T-cell (primary cell): ENCODE results near the gene SEC16B. TPM values are rescaled to one million over a fixed set of nuclear protein-coding genes. Genes with fewer than 3 reads are reported as not detected.

Source experiments
- ATAC-seq, 4 experiments: fragments of 200-7000 bp in 3 of 4; fragments of 150-1000 bp in 1 of 4; cut with Tn5 transposase; replicated peaks in 1 of 4; 1 replicate in 3 of 4; 2 replicates in 1 of 4; pipeline ENCODE4 v1.10.0; 2021; ENCODE audit warnings: moderate library complexity in 3 of 4, mild to moderate bottlenecking in 2 of 4, moderate number of reproducible peaks in 1 of 4
- CTCF ChIA-PET, 2 donors: fragments of 300-600 bp; sonication (Branson Sonifier 250); formaldehyde crosslinking; loops; one replicate each; lab custom pipeline; 2022; ENCODE audit warnings: antibody characterized with exemption in 2 of 2; lab: Charles Lee
- POLR2A ChIA-PET, 2 donors: fragments of 300-600 bp; sonication (Branson Sonifier 250); formaldehyde crosslinking; loops; one replicate each; lab custom pipeline; 2022; ENCODE audit warnings: antibody characterized with exemption in 2 of 2; lab: Charles Lee
- DNase-seq, 35 experiments: peaks; one replicate each; pipeline versions ENCODE4 v3.0.0 to v3.0.0-alpha.2; 2013 to 2023
- H3K27ac ChIP-seq: one replicate; pipeline ENCODE4 v1.5.1; 2013; ENCODE audit warnings: low read length
- H3K27me3 ChIP-seq, 2 experiments: replicated peaks in 1 of 2; 1 replicate in 1 of 2; 2 replicates in 1 of 2; pipeline versions ENCODE4 v1.6.1 to v1.7.0; 2013; ENCODE audit warnings: low read length in 1 of 2, mixed read lengths in 1 of 2; ENCODE audit not compliant: control insufficient read depth in 2 of 2, insufficient read depth in 2 of 2; ENCODE audit errors: extremely low read depth in 1 of 2
- H3K36me3 ChIP-seq, 2 donors: 1 replicate in 1 of 2; 2 replicates in 1 of 2; pipeline versions ENCODE4 v1.6.1 to v1.7.0; 2013; ENCODE audit warnings: low read length in 1 of 2; ENCODE audit not compliant: control insufficient read depth in 2 of 2, insufficient read depth in 1 of 2; ENCODE audit errors: extremely low read depth in 1 of 2
- H3K4me1 ChIP-seq, 2 experiments: 1 replicate in 1 of 2; 2 replicates in 1 of 2; pipeline versions ENCODE4 v1.6.1 to v1.7.0; 2013; ENCODE audit warnings: low read length in 2 of 2, mixed read lengths in 1 of 2; ENCODE audit not compliant: insufficient read depth in 2 of 2, control insufficient read depth in 1 of 2; ENCODE audit errors: extremely low read depth in 1 of 2
- H3K4me3 ChIP-seq, 2 donors: 1 replicate in 1 of 2; 2 replicates in 1 of 2; pipeline versions ENCODE4 v1.5.1 to v1.7.0; 2013; ENCODE audit warnings: mild to moderate bottlenecking in 2 of 2, low read length in 1 of 2, moderate library complexity in 1 of 2; ENCODE audit not compliant: control insufficient read depth in 1 of 2; ENCODE audit errors: extremely low read depth in 1 of 2
- H3K9me3 ChIP-seq: 2 replicates; pipeline ENCODE4 v1.7.0; 2013
- H3K27ac Mint-ChIP-seq, 2 donors: one replicate each; pipeline ENCODE4 v1.8.0; 2020 to 2021; ENCODE audit warnings: mild to moderate bottlenecking in 2 of 2, mixed read lengths in 2 of 2
- H3K27me3 Mint-ChIP-seq, 2 donors: one replicate each; pipeline ENCODE4 v1.8.0; 2021 to 2022; ENCODE audit warnings: mixed read lengths in 2 of 2
- H3K36me3 Mint-ChIP-seq: one replicate; pipeline ENCODE4 v1.8.0; 2021; ENCODE audit warnings: mixed read lengths
- H3K4me1 Mint-ChIP-seq, 3 donors: one replicate each; pipeline ENCODE4 v1.8.0; 2020 to 2022; ENCODE audit warnings: mixed read lengths in 3 of 3, mild to moderate bottlenecking in 1 of 3
- H3K4me3 Mint-ChIP-seq, 3 donors: one replicate each; pipeline ENCODE4 v1.8.0; 2020 to 2022; ENCODE audit warnings: mild to moderate bottlenecking in 3 of 3, mixed read lengths in 3 of 3, moderate library complexity in 3 of 3
- H3K9me3 Mint-ChIP-seq, 3 donors: one replicate each; pipeline ENCODE4 v1.8.0; 2020 to 2022; ENCODE audit warnings: mixed read lengths in 3 of 3
- WGBS: methylation state at CpG from one replicate; pipeline ENCODE4 v1.1.5; 2013; ENCODE audit warnings: missing lambda C conversion rate; ENCODE audit not compliant: insufficient coverage; 5-methylcytosine and 5-hydroxymethylcytosine counted together
- total RNA-seq, 35 experiments: library from RNA in 6 of 35; stranded (reverse) in 6 of 35; fragments of 120-200 nt in 1 of 35; gene quantifications; one replicate each; pipeline versions ENCODE4 v1.2.1 to v1.2.4 and lab custom pipeline; 2013 to 2026

SEC16B gene
- total RNA-seq, 5 donors from 2014 or later (not counting 1 experiment from before 2014, with no cell fraction given), result not detected

DNA sequence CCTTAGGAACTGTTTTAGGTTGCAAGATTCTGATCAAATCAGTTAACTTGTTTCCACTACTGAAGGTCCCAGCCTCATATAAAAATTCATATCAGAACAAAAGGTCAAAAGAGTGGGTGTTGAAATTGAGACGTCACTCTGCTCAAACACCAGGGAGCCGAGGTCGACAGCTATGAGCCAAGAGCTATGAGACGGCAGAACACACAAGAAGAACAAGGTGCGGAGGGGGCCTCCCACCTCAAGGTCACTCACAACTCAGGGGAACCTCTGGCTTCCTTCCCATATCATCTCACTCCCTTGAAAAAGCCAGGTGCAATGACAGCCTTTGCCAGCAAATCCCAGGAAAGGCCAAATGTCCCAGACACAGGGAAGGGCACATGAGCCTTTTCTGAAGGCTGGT, 749 bp downstream of the SEC16B start:
- ATAC-seq, result no peak
- Histone ChIP-seq H3K9me3 (no peaks in the 10 kb centered on the region), H3K36me3 (no peaks in the 10 kb centered on the region), H3K27ac (no peak overlapping the region), H3K4me3 (no peak overlapping the region), H3K4me1 (no peaks in the 10 kb centered on the region), H3K27me3 (peaks cover 0 to 4% of the 10 kb centered on the region in 2 experiments)
- no peaks in the 10 kb centered on the region for H3K27me3 Mint-ChIP-seq
- no peaks in the 10 kb centered on the region for H3K36me3 Mint-ChIP-seq
- no peak overlapping the region for H3K27ac Mint-ChIP-seq
- no peak for DNase-seq
- 79% methylated on average over 5 of the region's 5 CpGs for WGBS
- no peaks in the 10 kb centered on the region for H3K4me1 Mint-ChIP-seq
- POLR2A ChIA-PET, result no interaction called here
- H3K9me3 Mint-ChIP-seq, result peaks cover 0 to 10% (median 0%) of the 10 kb centered on the region in 3 donors
- no peak overlapping the region for H3K4me3 Mint-ChIP-seq
- CTCF ChIA-PET, result no interaction called here

DNA sequence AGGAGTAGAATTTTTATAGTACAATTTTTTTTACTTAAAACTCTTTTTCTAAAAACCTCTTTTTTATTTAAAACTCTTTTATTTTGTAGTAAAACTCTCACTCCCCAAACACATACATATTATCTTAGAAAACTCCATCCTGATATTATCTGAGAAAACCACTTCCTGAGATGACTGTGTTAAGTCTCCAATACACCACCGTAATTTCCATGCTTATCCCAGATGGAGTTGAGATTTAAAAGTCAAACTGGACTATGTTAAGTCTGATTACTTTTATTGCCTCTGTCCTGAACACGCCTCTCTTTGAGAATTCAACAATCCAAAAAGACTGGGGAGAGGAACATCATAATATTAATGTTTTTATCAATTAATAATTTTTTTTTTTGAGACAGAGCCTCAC, 3.7 kb downstream of the SEC16B start:
- H3K27me3 ChIP-seq, result peaks cover 0 to 6% of the 10 kb centered on the region in 2 experiments
- ChIA-PET POLR2A (no interaction called here), CTCF (no interaction called here)
- no peaks in the 10 kb centered on the region for H3K9me3 ChIP-seq
- no peak overlapping the region for H3K27ac ChIP-seq
- no peaks in the 10 kb centered on the region for H3K27me3 Mint-ChIP-seq
- no peak for DNase-seq
- no peak for ATAC-seq
- H3K4me3 Mint-ChIP-seq, result no peak overlapping the region
- no peaks in the 10 kb centered on the region for H3K36me3 Mint-ChIP-seq
- H3K36me3 ChIP-seq, result no peaks in the 10 kb centered on the region
- no peak overlapping the region for H3K4me3 ChIP-seq
- no peaks in the 10 kb centered on the region for H3K4me1 Mint-ChIP-seq
- no CpG with 5 or more reads among the region's 2 CpGs for WGBS
- no peaks in the 10 kb centered on the region for H3K4me1 ChIP-seq
- no peak overlapping the region for H3K27ac Mint-ChIP-seq
- no peaks in the 10 kb centered on the region for H3K9me3 Mint-ChIP-seq

DNA sequence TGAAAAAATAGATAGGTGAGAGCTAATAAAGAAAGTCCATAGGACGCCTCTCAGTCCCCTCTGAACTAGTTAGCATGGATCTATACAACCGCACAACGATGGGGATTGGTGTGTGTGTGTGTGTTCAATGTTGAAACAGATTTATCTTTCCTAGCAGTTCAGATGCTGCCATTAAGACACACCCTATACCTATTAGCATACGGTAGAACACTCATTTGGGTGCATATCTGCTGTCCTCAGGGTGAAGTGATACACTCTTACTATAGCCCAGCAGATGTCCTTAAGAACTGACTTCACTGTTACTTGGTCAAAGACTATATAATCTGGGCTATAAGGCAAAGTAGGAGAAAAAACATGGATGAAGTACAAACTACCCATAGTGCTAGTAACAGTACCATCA, 4.6 kb downstream of the SEC16B start:
- DNase-seq, result no peak
- Histone ChIP-seq H3K4me1 (no peaks in the 10 kb centered on the region), H3K27me3 (peaks cover 0 to 9% of the 10 kb centered on the region in 2 experiments), H3K27ac (no peak overlapping the region), H3K9me3 (no peaks in the 10 kb centered on the region), H3K36me3 (no peaks in the 10 kb centered on the region), H3K4me3 (no peak overlapping the region)
- ATAC-seq, result no peak
- ChIA-PET CTCF (no interaction called here), POLR2A (no interaction called here)
- Mint-ChIP-seq H3K36me3 (no peaks in the 10 kb centered on the region), H3K9me3 (no peaks in the 10 kb centered on the region), H3K27ac (no peak overlapping the region), H3K4me1 (no peaks in the 10 kb centered on the region), H3K27me3 (no peaks in the 10 kb centered on the region), H3K4me3 (no peak overlapping the region)
- WGBS, result no CpG with 5 or more reads among the region's 4 CpGs

DNA sequence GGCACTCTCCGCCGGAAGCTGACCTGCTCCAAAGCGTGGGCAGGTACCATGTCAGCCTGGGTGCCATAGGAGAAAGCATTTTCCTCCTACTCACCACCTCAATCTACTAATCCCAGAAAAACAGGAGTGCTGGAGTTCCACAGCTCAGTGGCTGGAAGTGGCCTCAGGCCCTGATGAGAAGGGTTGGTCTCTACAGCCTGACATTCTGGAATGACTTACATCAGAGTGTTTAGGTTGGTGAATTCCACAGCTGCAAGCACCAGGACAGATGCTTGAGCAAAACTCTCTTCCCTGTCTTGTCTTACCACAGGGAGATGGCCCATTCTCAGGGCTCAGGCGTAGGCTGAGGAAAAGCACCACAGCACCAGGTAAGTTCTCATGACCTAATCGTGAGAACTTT, 5.5 kb downstream of the SEC16B start:
- no peaks in the 10 kb centered on the region for H3K36me3 ChIP-seq
- ChIA-PET CTCF (no interaction called here), POLR2A (no interaction called here)
- no peaks in the 10 kb centered on the region for H3K9me3 Mint-ChIP-seq
- H3K27ac Mint-ChIP-seq, result no peak overlapping the region
- H3K4me1 Mint-ChIP-seq, result no peaks in the 10 kb centered on the region
- no peak overlapping the region for H3K4me3 Mint-ChIP-seq
- 67% methylated on average over 1 of the region's 5 CpGs for WGBS
- no peaks in the 10 kb centered on the region for H3K4me1 ChIP-seq
- ATAC-seq, result peak in 1 of 4 experiments; percentile 21
- H3K4me3 ChIP-seq, result no peak overlapping the region
- DNase-seq, result no peak
- H3K9me3 ChIP-seq, result no peaks in the 10 kb centered on the region
- H3K27me3 ChIP-seq, result peaks cover 0 to 9% of the 10 kb centered on the region in 2 experiments
- no peaks in the 10 kb centered on the region for H3K36me3 Mint-ChIP-seq
- H3K27me3 Mint-ChIP-seq, result no peaks in the 10 kb centered on the region
- H3K27ac ChIP-seq, result no peak overlapping the region

DNA sequence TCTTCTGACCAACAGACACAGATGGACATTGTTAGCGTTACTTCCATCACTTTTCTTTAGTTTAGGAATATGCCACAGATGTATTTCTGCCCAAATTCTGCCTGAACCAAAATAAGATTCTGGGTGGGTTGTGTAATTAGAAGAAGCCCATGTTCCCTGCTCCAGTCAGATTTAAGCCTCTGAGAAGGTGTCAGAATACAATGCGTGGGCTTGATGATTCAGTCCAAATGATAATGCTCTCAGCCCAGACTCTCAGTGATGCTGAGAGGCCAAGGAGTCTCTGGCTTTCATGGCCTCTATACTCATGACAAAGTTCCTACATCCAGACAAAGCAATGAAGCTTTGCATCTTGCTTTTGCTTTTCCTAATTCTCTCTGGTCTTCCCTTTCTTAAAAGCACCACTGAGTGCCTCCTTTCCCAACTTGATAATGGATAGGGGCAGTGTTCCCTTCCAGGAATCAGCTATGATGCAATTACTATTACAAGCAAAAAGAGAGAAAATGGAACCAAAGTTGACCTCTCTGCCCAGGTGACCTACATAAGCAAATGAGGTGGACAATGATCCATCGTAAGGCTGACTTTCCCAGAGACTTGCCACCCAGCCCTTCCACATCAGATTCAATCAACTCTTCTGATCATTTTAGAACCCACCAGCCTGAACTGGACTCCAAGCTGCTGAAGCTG, 8.8 kb downstream of the SEC16B start:
- no peaks in the 10 kb centered on the region for H3K9me3 Mint-ChIP-seq
- WGBS, result 100% methylated on average over 2 of the region's 3 CpGs
- H3K27ac Mint-ChIP-seq, result no peak overlapping the region
- no peaks in the 10 kb centered on the region for H3K4me1 ChIP-seq
- no peaks in the 10 kb centered on the region for H3K36me3 Mint-ChIP-seq
- ATAC-seq (no peak), DNase-seq (no peak)
- CTCF ChIA-PET, result no interaction called here
- no peak overlapping the region for H3K4me3 Mint-ChIP-seq
- peaks cover 0 to 9% of the 10 kb centered on the region in 2 experiments for H3K27me3 ChIP-seq
- no peaks in the 10 kb centered on the region for H3K4me1 Mint-ChIP-seq
- H3K27ac ChIP-seq, result no peak overlapping the region
- no peaks in the 10 kb centered on the region for H3K27me3 Mint-ChIP-seq
- no peaks in the 10 kb centered on the region for H3K36me3 ChIP-seq
- no peak overlapping the region for H3K4me3 ChIP-seq
- POLR2A ChIA-PET, result no interaction called here
- no peaks in the 10 kb centered on the region for H3K9me3 ChIP-seq

DNA sequence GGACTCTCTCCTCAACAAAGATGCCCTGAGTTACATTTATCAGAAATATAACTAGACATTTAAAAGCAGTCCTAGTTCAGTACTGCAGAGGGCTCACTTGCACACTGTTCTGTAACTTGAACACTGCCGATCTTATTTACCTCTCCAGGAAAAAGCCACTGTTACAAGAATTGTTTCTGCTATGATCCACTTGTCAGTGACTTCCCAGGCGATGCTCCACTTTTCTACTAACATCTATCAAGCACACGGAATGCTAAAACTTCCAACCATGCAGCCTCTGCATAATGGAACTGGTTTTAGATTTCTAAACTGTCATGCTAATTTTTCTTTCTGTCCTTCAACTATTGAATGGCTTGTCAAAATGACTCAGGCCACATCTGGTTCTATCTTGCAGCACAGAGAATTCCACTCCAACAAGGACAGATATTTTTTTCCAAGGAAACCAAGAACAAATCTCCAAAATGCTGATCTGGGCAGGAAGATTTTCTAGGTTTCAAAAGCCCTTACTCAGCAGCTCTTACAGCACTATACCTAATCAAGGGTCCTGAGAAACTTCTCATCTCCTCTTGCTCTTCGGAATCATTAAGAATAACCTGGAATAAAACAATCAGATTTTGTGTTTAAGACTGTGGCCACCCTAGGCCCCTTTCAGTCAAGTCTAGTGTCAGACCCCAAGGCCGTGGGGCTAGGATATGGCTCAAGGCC, 9.9 kb downstream of the SEC16B start:
- Mint-ChIP-seq H3K36me3 (no peaks in the 10 kb centered on the region), H3K9me3 (no peaks in the 10 kb centered on the region), H3K27ac (no peak overlapping the region), H3K27me3 (no peaks in the 10 kb centered on the region), H3K4me1 (no peaks in the 10 kb centered on the region), H3K4me3 (no peak overlapping the region)
- ATAC-seq, result no peak
- no peaks in the 10 kb centered on the region for H3K4me1 ChIP-seq
- H3K27me3 ChIP-seq, result peaks cover 0 to 9% of the 10 kb centered on the region in 2 experiments
- 53% methylated on average over 3 of the region's 5 CpGs for WGBS
- no peak overlapping the region for H3K4me3 ChIP-seq
- ChIA-PET CTCF (no interaction called here), POLR2A (no interaction called here)
- no peaks in the 10 kb centered on the region for H3K9me3 ChIP-seq
- no peak overlapping the region for H3K27ac ChIP-seq
- no peaks in the 10 kb centered on the region for H3K36me3 ChIP-seq
- DNase-seq, result no peak
